HEK293 (cell line): ENCODE measurements around the gene ZBTB48.

Experiments used
- HOXA7 ChIP-seq: sonication (generic); formaldehyde crosslinking; IDR thresholded peaks from 2 replicates; pipeline ENCODE4 v1.8.1; 2022; ENCODE audit warnings: missing genetic modification reagents, borderline replicate concordance
- KLF7 ChIP-seq: fragments of 450-650 bp; formaldehyde crosslinking; IDR thresholded peaks from 2 replicates; pipeline ENCODE4 v1.5.1; 2016; ENCODE audit warnings: missing biosample characterization, missing genetic modification characterization, borderline replicate concordance
- PATZ1 ChIP-seq: fragments of 450-650 bp; formaldehyde crosslinking; IDR thresholded peaks from 2 replicates; pipeline ENCODE4 v1.5.1; 2016; ENCODE audit warnings: missing biosample characterization, missing genetic modification characterization
- PBX3 ChIP-seq: sonication (generic); formaldehyde crosslinking; IDR thresholded peaks from 2 replicates; pipeline ENCODE4 v1.8.1; 2022; ENCODE audit warnings: mild to moderate bottlenecking, moderate library complexity, missing genetic modification reagents
- PRDM6 ChIP-seq: fragments of 450-650 bp; formaldehyde crosslinking; IDR thresholded peaks from 2 replicates; pipeline ENCODE4 v1.5.1; 2017; ENCODE audit warnings: missing biosample characterization, missing genetic modification characterization
- RBAK ChIP-seq: fragments of 450-650 bp; formaldehyde crosslinking; IDR thresholded peaks from 2 replicates; pipeline ENCODE4 v1.5.1; 2016; ENCODE audit warnings: missing biosample characterization, missing genetic modification characterization
- REPIN1 ChIP-seq: fragments of 450-650 bp; formaldehyde crosslinking; IDR thresholded peaks from 2 replicates; pipeline ENCODE4 v1.5.1; 2017; ENCODE audit warnings: missing biosample characterization, missing genetic modification characterization, low read depth
- SALL2 ChIP-seq: fragments of 450-650 bp; formaldehyde crosslinking; IDR thresholded peaks from 2 replicates; pipeline ENCODE4 v1.5.0; 2017; ENCODE audit warnings: missing biosample characterization, mild to moderate bottlenecking, missing genetic modification characterization, borderline replicate concordance
- TCF7L2 ChIP-seq: IDR thresholded peaks from 2 replicates; pipeline ENCODE4 v1.6.1; 2011; ENCODE audit warnings: low read depth, mild to moderate bottlenecking, inconsistent platforms, low read length, moderate library complexity, borderline replicate concordance
- YY1 ChIP-seq: fragments of 450-650 bp; formaldehyde crosslinking; IDR thresholded peaks from 2 replicates; pipeline ENCODE4 v1.5.1; 2018; ENCODE audit warnings: missing biosample characterization, missing genetic modification characterization
- ZBTB21 ChIP-seq: fragments of 450-650 bp; formaldehyde crosslinking; IDR thresholded peaks from 2 replicates; pipeline ENCODE4 v1.5.1; 2017; ENCODE audit warnings: missing biosample characterization, missing genetic modification characterization
- ZBTB26 ChIP-seq: fragments of 450-650 bp; formaldehyde crosslinking; optimal IDR thresholded peaks from 2 replicates; pipeline ENCODE3; 2016; ENCODE audit warnings: missing biosample characterization, mild to moderate bottlenecking, missing genetic modification characterization
- ZBTB7A ChIP-seq: fragments of 450-650 bp; formaldehyde crosslinking; IDR thresholded peaks from 2 replicates; pipeline ENCODE4 v1.5.1; 2016; ENCODE audit warnings: low read depth, missing biosample characterization, missing genetic modification characterization
- ZFHX2 ChIP-seq: fragments of 450-650 bp; formaldehyde crosslinking; conservative IDR thresholded peaks from 2 replicates; pipeline ENCODE4 v1.5.1; 2016; ENCODE audit warnings: missing biosample characterization, missing genetic modification characterization
- ZNF148 ChIP-seq: fragments of 450-650 bp; formaldehyde crosslinking; IDR thresholded peaks from 2 replicates; pipeline ENCODE4 v1.5.0; 2017; ENCODE audit warnings: missing biosample characterization, missing genetic modification characterization, borderline replicate concordance
- ZNF157 ChIP-seq: fragments of 450-650 bp; formaldehyde crosslinking; IDR thresholded peaks from 2 replicates; pipeline ENCODE4 v1.5.1; 2016; ENCODE audit warnings: missing biosample characterization, missing genetic modification characterization
- ZNF223 ChIP-seq: fragments of 450-650 bp; formaldehyde crosslinking; IDR thresholded peaks from 2 replicates; pipeline ENCODE4 v1.5.1; 2016; ENCODE audit warnings: missing biosample characterization, missing genetic modification characterization
- ZNF23 ChIP-seq: fragments of 450-650 bp; formaldehyde crosslinking; IDR thresholded peaks from 2 replicates; pipeline ENCODE4 v1.5.1; 2016; ENCODE audit warnings: missing biosample characterization, missing genetic modification characterization, borderline replicate concordance
- ZNF302 ChIP-seq: fragments of 450-650 bp; formaldehyde crosslinking; IDR thresholded peaks from 2 replicates; pipeline ENCODE4 v1.5.1; 2016; ENCODE audit warnings: missing biosample characterization, missing genetic modification characterization, low read depth
- ZNF324 ChIP-seq: fragments of 450-650 bp; formaldehyde crosslinking; IDR thresholded peaks from 2 replicates; pipeline ENCODE4 v1.5.1; 2016; ENCODE audit warnings: missing biosample characterization, missing genetic modification characterization
- ZNF366 ChIP-seq: fragments of 450-650 bp; formaldehyde crosslinking; conservative IDR thresholded peaks from 2 replicates; pipeline ENCODE4 v1.5.1; 2016; ENCODE audit warnings: missing biosample characterization, missing genetic modification characterization
- ZNF449 ChIP-seq: fragments of 450-650 bp; formaldehyde crosslinking; IDR thresholded peaks from 2 replicates; pipeline ENCODE4 v1.5.1; 2017; ENCODE audit warnings: missing biosample characterization, mild to moderate bottlenecking, missing genetic modification characterization, moderate library complexity
- ZNF548 ChIP-seq: fragments of 450-650 bp; formaldehyde crosslinking; IDR thresholded peaks from 2 replicates; pipeline ENCODE4 v1.5.1; 2016; ENCODE audit warnings: missing biosample characterization, missing genetic modification characterization
- ZNF560 ChIP-seq: fragments of 450-650 bp; formaldehyde crosslinking; IDR thresholded peaks from 2 replicates; pipeline ENCODE4 v1.5.1; 2017; ENCODE audit warnings: missing biosample characterization, missing genetic modification characterization, borderline replicate concordance
- ZNF654 ChIP-seq: fragments of 450-650 bp; formaldehyde crosslinking; IDR thresholded peaks from 2 replicates; pipeline ENCODE4 v1.5.1; 2016; ENCODE audit warnings: low read depth, missing biosample characterization, missing genetic modification characterization
- ZNF660 ChIP-seq: fragments of 450-650 bp; IDR thresholded peaks from 2 replicates; pipeline ENCODE4 v1.5.1; 2018; ENCODE audit warnings: missing biosample characterization, mild to moderate bottlenecking, missing genetic modification characterization
- ZNF792 ChIP-seq: fragments of 450-650 bp; formaldehyde crosslinking; IDR thresholded peaks from 2 replicates; pipeline ENCODE4 v1.5.1; 2016; ENCODE audit warnings: missing biosample characterization, missing genetic modification characterization
- ZSCAN23 ChIP-seq: fragments of 450-650 bp; formaldehyde crosslinking; IDR thresholded peaks from 2 replicates; pipeline ENCODE4 v1.5.1; 2016; ENCODE audit warnings: missing biosample characterization, missing genetic modification characterization

ZBTB48 gene

GRCh38 chr1:6601923-6602668, 22.3 kb downstream of the ZBTB48 start (continued):
- TF ChIP-seq ZNF324 = no peak
- TF ChIP-seq SALL2 (tag by site-specific recombination) = no peak
- TF ChIP-seq HOXA7 (CRISPR knock-in tag) = no peak
- TF ChIP-seq ZNF548 = no peak
- no peak for TF ChIP-seq ZNF560 (tag by site-specific recombination)
- 0 out of 2 replicates have a peak, but pooled peaks have one; percentile 11 for TF ChIP-seq PATZ1 (tag by site-specific recombination)
- no peak for TF ChIP-seq ZNF157 (tag by site-specific recombination)
- no peak for TF ChIP-seq RBAK (tag by site-specific recombination)
- TF ChIP-seq TCF7L2 = no peak
- TF ChIP-seq ZSCAN23 (tag by site-specific recombination) = no peak
- TF ChIP-seq ZNF449 (tag by site-specific recombination) = no peak
- TF ChIP-seq YY1 = no peak; the same call in 1 of the 2 replicates
- no peak for TF ChIP-seq KLF7 (tag by site-specific recombination)
- no peak for TF ChIP-seq ZBTB21 (tag by site-specific recombination)
- TF ChIP-seq PRDM6 (tag by site-specific recombination) = no peak
- TF ChIP-seq ZNF792 (tag by site-specific recombination) = peak; percentile 43; the same call in 1 of the 2 replicates
- TF ChIP-seq PBX3 = no peak; the same call in 1 of the 2 replicates
- no peak for TF ChIP-seq REPIN1 (tag by site-specific recombination)
- 0 out of 2 replicates have a peak, but pooled peaks have one; percentile 17 for TF ChIP-seq ZNF660 (tag by site-specific recombination)
- TF ChIP-seq ZNF302 (tag by site-specific recombination) = no peak
- TF ChIP-seq ZNF654 (tag by site-specific recombination) = no peak
- TF ChIP-seq ZNF366 (tag by site-specific recombination) = no peak
- TF ChIP-seq ZNF223 = no peak
- peak; percentile 14; the same call in 1 of the 2 replicates for TF ChIP-seq ZBTB7A
- peak; percentile 69 for TF ChIP-seq ZFHX2 (tag by site-specific recombination)
- TF ChIP-seq ZNF148 (tag by site-specific recombination) = no peak
- TF ChIP-seq ZBTB26 (tag by site-specific recombination) = peak; percentile 97
- TF ChIP-seq ZNF23 (tag by site-specific recombination) = no peak
